ENCODE measurements around the gene NGDN. TPM values are rescaled to one million over a fixed set of nuclear protein-coding genes. Genes with fewer than 3 reads are reported as not detected.

Gene NGDN
- total and polyA plus RNA-seq, 2 of the 8 experiments (the other 6 are each of a cell fraction or from before 2014, with no cell fraction given): 39.8 to 48.8 TPM

GRCh38 chr14:23443411-23443812 is 26.1 kb upstream of the NGDN start:
- Histone ChIP-seq H3K23ac (ENCODE audit: insufficient read length) (no peak overlapping the region), H3K14ac (ENCODE audit: insufficient read length) (no peak overlapping the region), H2BK15ac (ENCODE audit: low read length) (peak overlapping the region; percentile 65; the same call in 1 of the 2 replicates), H2BK5ac (ENCODE audit: low read depth, low read length) (no peak overlapping the region), H2BK12ac (ENCODE audit: low read depth, low read length) (no peak overlapping the region), H3K27ac (ENCODE audit: low read depth, low read length) (no peak overlapping the region), H3K36me3 (ENCODE audit: control insufficient read depth in 2 of 4, insufficient read depth in 4 of 4, low read length in 3 of 4) (no peaks in the 10 kb centered on the region), H2AK5ac (ENCODE audit: low read depth, low read length) (no peak overlapping the region), H3K79me1 (ENCODE audit: low read depth, low read length) (no peaks in the 10 kb centered on the region), H3K18ac (ENCODE audit: extremely low read depth, low read length) (no peak overlapping the region; the same call in 1 of the 2 replicates), H3K9ac (replicated peaks in 1 of 4; ENCODE audit: extremely low read depth in 1 of 4, low read depth in 3 of 4, low read length in 3 of 4) (no peak overlapping the region), H3K4ac (replicated peaks; ENCODE audit: insufficient read length, low read depth, low read length) (no peak overlapping the region), H2BK120ac (replicated peaks; ENCODE audit: low read depth, low read length) (no peak overlapping the region), H4K8ac (ENCODE audit: extremely low read depth, insufficient read depth, low read length) (no peak overlapping the region), H4K5ac (ENCODE audit: insufficient read length, low read depth, low read length) (no peak overlapping the region), H3K56ac (replicated peaks; ENCODE audit: insufficient read length, low read depth, low read length) (no peak overlapping the region), H3K4me2 (ENCODE audit: insufficient read depth in 1 of 2, low read depth in 2 of 2, low read length in 2 of 2) (peak overlapping the region in 1 of 2 experiments; percentile 20; a peak in 1 of 4 replicates), H4K20me1 (replicated peaks in 1 of 2; ENCODE audit: control insufficient read depth in 1 of 2, insufficient read depth in 2 of 2, low read length in 2 of 2) (no peaks in the 10 kb centered on the region), H2BK20ac (ENCODE audit: low read length) (no peak overlapping the region), H3K23me2 (ENCODE audit: low read depth, low read length) (no peaks in the 10 kb centered on the region; the same call in none of the 2 replicates), H3K27me3 (replicated peaks in 1 of 4; ENCODE audit: control insufficient read depth in 3 of 4, extremely low read depth in 1 of 4, insufficient read depth in 3 of 4, low read length in 3 of 4) (peaks cover 0 to 4% (median 1%) of the 10 kb centered on the region in 4 experiments; a peak in 3 of 7 replicates), H3K4me3 (ENCODE audit: extremely low read depth in 1 of 4, insufficient read depth in 2 of 4, low read depth in 3 of 4, low read length in 4 of 4) (no peak overlapping the region; a peak in 2 of 8 replicates), H3K9me3 (ENCODE audit: insufficient read depth in 2 of 2, low read depth in 1 of 2, low read length in 1 of 2) (no peaks in the 10 kb centered on the region), H3K79me2 (ENCODE audit: control insufficient read depth in 1 of 2, insufficient read depth in 2 of 2, low read length in 2 of 2) (no peaks in the 10 kb centered on the region), H4K91ac (replicated peaks; ENCODE audit: insufficient read length, low read length) (no peak overlapping the region), H3K4me1 (replicated peaks in 1 of 4; ENCODE audit: control insufficient read depth in 3 of 4, insufficient read depth in 4 of 4, low read length in 3 of 4) (peaks cover 0 to 14% (median 10%) of the 10 kb centered on the region in 4 experiments; a peak in 6 of 7 replicates), H2AFZ (ENCODE audit: low read length) (no peak overlapping the region)
- DNase-seq (ENCODE audit: low read depth in 1 of 2, low spot score in 2 of 2) (no peak), FAIRE-seq (no peak)
- ChIA-PET CTCF (ENCODE audit: partially characterized antibody) (interaction anchor here (1.1 to 4.2 kb wide), 9 partner anchors 10 to 98 kb away, joined by 3 to 26 read pairs (median 5); partner anchors contain the start of gene CMTM5), POLR2A (ENCODE audit: partially characterized antibody) (interaction anchor here (1.6 to 1.9 kb wide), 2 partner anchors 13 to 77 kb away, joined by 3 to 5 read pairs; no protein-coding TSS in a partner anchor)
- TF ChIP-seq NRF1 (IDR thresholded peaks at IDR 0.05; ENCODE audit: low read depth, low read length): no peak
- TF ChIP-seq ATF3 (IDR thresholded peaks at IDR 0.05; ENCODE audit: insufficient read depth, low read depth, low read length): no peak
- no peak for TF ChIP-seq TAF7 (optimal IDR thresholded peaks at IDR 0.05; ENCODE audit: borderline replicate concordance, low read depth, low read length)
- no peak for TF ChIP-seq SUZ12 (IDR thresholded peaks at IDR 0.05; ENCODE audit: low read length)
- no peak for TF ChIP-seq RBBP5 (IDR thresholded peaks at IDR 0.05; ENCODE audit: borderline replicate concordance, low read depth, low read length)
- TF ChIP-seq EP300 (IDR thresholded peaks at IDR 0.05; ENCODE audit: borderline replicate concordance in 1 of 2, low read depth in 2 of 2, low read length in 2 of 2): peak in 1 of 2 experiments; percentile 91; a peak in 1 of 3 replicates
- no peak for TF ChIP-seq TCF12 (IDR thresholded peaks at IDR 0.05; ENCODE audit: low read depth, low read length)
- WGBS, 2 experiments (ENCODE audit: extremely low coverage in 1 of 2, insufficient coverage in 1 of 2, insufficient read length in 1 of 2, insufficient replicate concordance in 2 of 2, low coverage in 1 of 2, low lambda C conversion rate in 2 of 2, missing lambda C conversion rate in 1 of 2): 88% methylated on average over 11 of the region's 11 CpGs; no CpG with 5 or more reads in 1 of the 2 experiments
